Hematopoietic multipotent progenitor cell treated with erythropoietin and hydrocortisone succinate and interleukin-3 and kit ligand, for 15 days (in vitro differentiated cells): ENCODE data around the gene SEZ6.

Source experiments
- DNase-seq: peaks from one replicate; pipeline ENCODE4 v3.0.0-alpha.2; 2015; ENCODE audit warnings: low spot score

The SEZ6 gene

GRCh38 chr17:29034510-29034909, 28.7 kb upstream of the SEZ6 start:
- DNase-seq, result no peak

GRCh38 chr17:29032857-29033197, 27.0 kb upstream of the SEZ6 start:
- DNase-seq, result no peak

GRCh38 chr17:29032013-29032856, 26.4 kb upstream of the SEZ6 start:
- no peak for DNase-seq

GRCh38 chr17:29031488-29031887, 25.7 kb upstream of the SEZ6 start:
- DNase-seq, result no peak

GRCh38 chr17:29024316-29024952, 18.6 kb upstream of the SEZ6 start:
- DNase-seq, result no peak

GRCh38 chr17:29022074-29022473, 16.2 kb upstream of the SEZ6 start:
- no peak for DNase-seq

- DNase-seq, result no peak
These were observed 15.4 kb upstream of the SEZ6 start for GRCh38 chr17:29021226-29021625.

GRCh38 chr17:29020576-29020975, 14.7 kb upstream of the SEZ6 start:
- no peak for DNase-seq

- no peak for DNase-seq
These were observed 13.8 kb upstream of the SEZ6 start for GRCh38 chr17:29019475-29020181.

- DNase-seq, result no peak
These were observed 13.1 kb upstream of the SEZ6 start for GRCh38 chr17:29018788-29019474.

GRCh38 chr17:29016345-29017210, 10.7 kb upstream of the SEZ6 start:
- no peak for DNase-seq

- no peak for DNase-seq
These were observed 8.9 kb upstream of the SEZ6 start for GRCh38 chr17:29014716-29015115.

GRCh38 chr17:29012535-29012934, 6.7 kb upstream of the SEZ6 start:
- DNase-seq, result no peak

- DNase-seq, result no peak
These were observed 4.8 kb upstream of the SEZ6 start for GRCh38 chr17:29010586-29010985.

GRCh38 chr17:29010129-29010528, 4.3 kb upstream of the SEZ6 start:
- no peak for DNase-seq

- no peak for DNase-seq
These were observed 2.8 kb upstream of the SEZ6 start for GRCh38 chr17:29008591-29008990.

- DNase-seq, result no peak
These were observed 2.1 kb upstream of the SEZ6 start for GRCh38 chr17:29007860-29008455.

GRCh38 chr17:29007456-29007855, 1.6 kb upstream of the SEZ6 start:
- no peak for DNase-seq

- no peak for DNase-seq
These were observed 1.6 kb downstream of the SEZ6 start for GRCh38 chr17:29004081-29004692.

- DNase-seq, result no peak
These were observed 2.5 kb downstream of the SEZ6 start for GRCh38 chr17:29003289-29003688.

GRCh38 chr17:29002811-29003210, 3.0 kb downstream of the SEZ6 start:
- no peak for DNase-seq
